HG02938 (cell line): ENCODE data around the gene BOC.
"Not testable (repeated sequence)": the region's sequence is repeated elsewhere in the genome, so short reads cannot be mapped to it uniquely, and the experiment has no call there.

Experiments used
- ATAC-seq: cut with Tn5 transposase; IDR thresholded peaks from one replicate; pipeline ENCODE4 v1.9.1; 2021; ENCODE audit warnings: mild to moderate bottlenecking, moderate library complexity; ENCODE audit not compliant: unreplicated experiment

Gene BOC

DNA sequence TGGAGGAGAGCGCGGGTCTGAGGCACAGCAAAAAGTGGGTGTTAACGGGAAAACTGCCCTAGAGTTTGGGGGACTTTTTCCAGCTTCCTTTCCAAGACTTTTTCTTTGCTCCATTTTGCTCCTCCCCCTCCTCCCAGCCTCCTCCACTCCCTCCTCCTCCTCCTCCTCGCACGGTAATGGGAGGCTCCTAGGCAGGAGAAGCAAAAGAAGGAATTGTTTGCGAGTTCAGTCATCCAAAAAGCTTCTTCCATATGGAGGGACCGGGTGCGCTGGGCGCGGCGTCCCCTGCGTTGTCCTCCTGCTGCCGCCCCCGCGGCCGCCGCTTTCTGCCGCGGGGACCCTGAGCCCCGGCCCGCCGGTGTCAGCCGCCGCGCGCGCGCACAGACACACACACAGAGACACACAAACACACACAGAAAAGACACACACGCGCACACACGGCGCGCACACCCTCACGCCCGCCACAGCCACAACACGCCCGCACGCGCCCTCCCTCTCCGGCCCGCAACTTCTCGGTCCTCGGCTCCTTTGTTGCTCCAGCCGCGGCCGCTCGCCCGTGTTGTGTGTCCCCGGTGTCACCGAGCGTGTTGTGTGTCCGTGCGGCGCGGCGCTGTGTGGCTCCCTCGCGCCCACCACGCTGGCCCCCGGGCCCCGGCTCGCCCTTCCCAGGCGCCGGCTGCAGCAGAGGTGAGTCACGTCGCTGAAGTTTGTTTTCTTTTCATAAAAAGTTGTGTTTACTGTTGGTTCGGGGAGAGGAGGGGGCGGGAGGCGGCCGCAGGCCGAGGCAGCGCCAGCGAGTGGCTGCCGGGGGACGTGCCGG is at the start of gene BOC:
Gene BOC, plus strand, starts transcription at position 228 of the 820 bp plus-strand sequence. CDS start 38,246 bp downstream, outside the sequence.
- no peak for ATAC-seq

DNA sequence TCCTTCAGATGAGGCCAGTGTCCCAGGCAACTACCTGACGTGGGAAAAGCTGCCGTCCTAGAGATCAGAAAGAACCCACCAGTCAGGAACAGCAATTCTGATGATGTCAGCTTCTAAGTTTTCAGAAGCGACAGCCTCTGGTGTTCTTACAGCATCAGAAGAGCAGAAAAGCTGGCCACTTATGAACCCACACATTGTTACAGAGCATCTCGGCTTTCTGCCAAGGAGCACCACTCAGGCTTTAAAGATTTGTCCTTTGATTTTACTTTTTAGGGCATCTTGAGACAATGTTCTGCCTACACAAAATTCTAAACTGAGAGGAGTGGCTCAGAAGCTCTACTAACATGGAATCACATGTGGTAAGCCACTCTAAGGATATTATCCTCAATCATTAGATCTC is 49.7 kb upstream of the BOC start:
- ATAC-seq, result no peak

DNA sequence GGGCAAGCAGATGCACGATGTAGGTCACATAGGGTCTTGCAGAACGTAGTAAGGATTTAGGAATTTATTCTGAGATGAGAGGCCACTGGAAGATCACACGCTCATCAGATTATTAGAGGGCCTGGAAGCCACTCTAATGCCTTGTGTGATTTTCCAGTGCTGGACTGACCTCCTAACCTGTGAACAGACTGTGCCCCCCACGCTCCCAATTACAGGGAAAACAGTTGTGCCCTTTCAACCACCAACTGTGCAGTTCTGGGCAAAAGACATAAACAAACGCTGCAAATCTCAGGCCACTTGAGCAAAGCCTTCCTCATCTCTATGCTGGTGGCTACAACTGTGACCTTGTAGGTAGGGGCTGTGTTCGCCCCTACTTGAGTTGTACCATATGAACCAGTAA is 48.2 kb upstream of the BOC start:
- ATAC-seq, result no peak

- ATAC-seq, result no peak
Measured at GRCh38 chr3:113165841-113166240, 45.5 kb upstream of the BOC start.

- no peak for ATAC-seq
Measured at GRCh38 chr3:113166357-113166718, 45.0 kb upstream of the BOC start.

DNA sequence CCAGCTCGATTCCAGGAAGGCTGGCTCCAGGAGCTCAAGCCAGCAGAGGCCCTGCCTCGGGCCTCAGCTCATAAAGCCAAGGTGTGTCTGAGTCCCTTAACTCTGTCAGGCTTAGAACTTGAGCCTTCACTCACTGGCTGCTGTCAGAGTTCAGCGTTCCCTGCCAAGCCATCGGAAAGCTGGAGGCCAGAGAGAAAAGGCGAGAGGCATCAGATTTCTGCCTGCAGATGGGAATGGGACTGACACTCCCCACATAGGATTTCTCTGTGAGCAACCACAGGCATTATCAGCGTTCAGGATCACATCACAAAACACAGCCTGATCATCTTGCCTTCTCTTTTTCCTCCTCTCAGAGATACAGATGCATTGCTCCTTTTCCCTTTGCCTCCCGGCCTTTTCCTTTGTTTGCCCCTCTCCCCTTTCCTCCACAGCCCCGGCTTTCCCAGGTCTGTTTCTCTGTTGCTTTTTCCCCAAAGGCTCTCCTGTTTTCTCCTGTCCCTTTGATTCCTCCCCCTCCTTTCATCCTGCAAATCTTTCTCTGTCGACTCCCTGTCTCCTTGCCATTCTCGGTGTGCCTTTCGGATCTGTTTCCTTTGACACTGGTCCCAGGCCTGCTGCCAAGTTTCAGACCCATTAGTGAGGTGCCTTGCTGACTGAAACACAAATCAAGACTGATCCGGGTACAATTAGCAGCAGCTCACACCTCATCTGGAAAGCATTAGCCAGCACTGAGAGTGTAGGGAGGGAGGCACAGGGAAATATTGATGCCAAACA is 44.5 kb upstream of the BOC start:
- ATAC-seq, result no peak

DNA sequence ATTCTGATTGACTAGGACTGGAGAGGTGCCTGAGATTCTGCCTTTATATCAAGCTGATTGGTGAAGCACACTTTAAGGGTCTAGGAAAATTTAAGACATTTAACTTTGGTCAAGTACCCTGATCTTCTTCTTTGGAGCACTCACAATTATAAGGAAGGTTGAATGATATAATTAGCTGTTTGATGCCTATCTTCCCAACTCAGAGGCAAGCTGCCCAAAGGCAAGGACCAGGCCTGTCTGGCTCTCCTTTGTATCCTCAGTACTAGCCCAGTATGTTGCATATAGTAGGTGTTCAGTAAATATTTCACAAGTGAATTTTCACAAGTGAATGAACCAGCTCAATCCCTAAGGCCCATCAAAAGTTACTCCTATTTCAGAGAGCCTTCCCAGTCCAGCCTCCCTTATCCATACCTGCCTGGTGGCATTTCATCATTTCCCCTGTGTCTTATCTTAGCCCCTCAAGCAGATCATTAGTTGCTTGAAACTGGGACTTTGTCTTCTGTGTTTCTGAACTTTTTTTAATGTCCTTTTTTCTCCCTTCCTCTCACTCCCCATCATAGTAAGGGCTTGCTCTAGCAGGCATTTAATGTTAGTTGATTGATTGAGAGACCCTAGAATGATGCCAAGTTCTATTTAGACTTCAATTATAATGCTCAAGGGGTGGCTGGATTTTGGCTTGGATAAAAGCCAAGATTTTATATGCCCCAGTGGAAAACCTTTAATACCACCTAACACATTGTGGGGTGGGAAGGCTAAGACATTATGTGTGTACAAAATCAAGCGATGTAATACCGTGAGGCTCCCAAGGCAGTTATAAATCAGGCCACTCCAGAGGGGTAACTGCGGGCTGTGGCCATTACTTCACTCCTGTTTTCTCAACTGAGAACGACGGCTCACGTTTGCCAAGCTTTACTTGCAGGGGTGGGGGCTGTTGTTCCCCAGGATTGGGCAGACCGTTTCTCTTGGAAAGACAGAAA is 43.2 kb upstream of the BOC start:
- ATAC-seq, result no peak

DNA sequence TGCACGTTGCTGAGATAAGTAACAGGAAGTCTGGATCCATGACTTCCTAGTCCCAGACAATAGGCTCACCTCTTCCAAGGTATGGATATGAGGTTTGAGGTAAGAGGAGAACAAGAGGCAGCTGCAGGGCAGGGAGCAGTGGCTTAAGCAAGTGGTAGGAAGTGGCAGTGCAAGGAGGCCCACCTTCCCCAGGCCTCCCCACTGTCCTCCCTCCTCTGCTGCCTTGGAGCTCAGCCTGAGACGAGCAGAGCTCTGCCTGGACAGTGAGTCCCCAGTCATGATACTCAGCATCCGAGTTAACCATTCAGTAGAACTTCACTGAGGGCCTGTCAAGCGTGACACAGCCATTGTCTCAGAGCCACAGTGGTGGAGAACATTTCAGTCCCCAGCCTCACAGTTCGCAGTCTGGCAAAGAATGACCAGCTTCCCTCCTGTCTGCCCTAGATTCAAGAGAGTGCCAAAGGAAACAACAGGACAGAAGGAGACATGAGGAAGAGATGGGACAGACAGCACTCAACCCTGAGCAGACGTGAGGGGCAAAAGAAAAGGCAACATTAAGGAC is 41.4 kb upstream of the BOC start:
- ATAC-seq, result no peak

GRCh38 chr3:113170771-113171170 is 40.6 kb upstream of the BOC start:
- no peak for ATAC-seq

DNA sequence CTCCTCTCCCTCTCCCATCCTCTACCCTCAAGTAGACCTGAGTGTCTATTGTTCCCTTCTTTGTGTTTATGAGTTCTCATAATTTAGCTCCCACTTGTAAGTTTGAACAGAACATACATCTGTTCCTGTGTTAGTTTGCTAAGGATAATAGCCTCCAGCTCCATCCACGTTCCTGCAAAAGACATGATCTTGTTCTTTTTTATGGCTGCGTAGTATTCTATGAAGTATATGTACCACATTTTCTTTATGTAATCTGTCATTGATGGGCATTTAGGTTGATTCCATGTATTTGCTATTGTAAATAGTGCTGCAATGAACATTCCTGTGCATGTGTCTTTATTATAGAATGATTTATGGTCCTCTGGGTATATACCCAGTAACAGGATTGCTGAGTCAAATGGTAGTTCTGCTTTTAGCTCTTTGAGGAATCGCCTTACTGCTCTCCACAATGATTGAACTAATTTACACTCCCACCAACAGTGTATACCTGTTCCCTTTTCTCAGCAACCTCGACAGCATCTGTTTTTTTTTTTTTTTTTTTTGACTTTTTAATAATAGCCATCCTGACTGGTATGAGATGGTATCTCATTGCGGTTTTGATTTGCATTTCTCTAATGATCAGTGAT is 39.6 kb upstream of the BOC start:
- ATAC-seq, result not testable (repeated sequence)

DNA sequence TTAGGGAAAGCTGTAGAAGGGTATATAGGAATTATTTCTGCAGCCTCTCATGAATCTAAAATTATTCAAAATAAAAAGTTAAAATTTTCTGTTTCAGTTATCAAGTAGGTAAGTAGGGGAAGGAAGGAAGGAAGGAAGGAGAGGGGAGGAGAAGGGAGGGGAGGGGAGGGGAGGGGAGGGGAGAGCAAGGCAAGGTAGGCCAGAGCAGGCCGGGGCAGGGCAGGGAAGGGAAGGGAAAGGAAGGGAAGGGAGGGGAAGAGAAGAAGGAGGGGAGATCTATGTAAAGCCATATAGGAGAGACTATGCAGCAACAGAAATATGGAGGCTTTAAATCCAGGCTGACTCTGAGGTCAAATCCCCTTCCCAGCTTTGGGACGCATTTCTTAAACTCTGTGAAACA is 38.3 kb upstream of the BOC start:
- no peak for ATAC-seq

DNA sequence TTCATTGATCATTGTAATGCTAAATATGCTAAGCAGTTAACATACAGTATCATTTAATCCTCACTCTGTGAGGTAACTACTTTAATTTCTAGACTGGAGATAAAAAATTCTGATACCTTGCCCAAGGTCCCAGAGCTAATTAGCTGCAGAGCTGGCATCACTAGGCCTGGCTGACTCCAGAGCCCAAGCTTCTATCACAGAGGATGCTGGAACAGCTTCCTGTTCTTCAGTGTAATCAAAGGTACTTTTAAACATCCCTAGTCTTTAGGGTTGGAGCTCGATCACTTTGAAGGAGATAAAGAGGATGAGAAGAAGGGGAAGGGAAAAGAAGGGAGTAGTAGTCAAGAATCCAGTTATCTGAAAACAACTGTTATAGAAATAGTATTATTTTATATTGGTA is 37.1 kb upstream of the BOC start:
- ATAC-seq, result no peak

DNA sequence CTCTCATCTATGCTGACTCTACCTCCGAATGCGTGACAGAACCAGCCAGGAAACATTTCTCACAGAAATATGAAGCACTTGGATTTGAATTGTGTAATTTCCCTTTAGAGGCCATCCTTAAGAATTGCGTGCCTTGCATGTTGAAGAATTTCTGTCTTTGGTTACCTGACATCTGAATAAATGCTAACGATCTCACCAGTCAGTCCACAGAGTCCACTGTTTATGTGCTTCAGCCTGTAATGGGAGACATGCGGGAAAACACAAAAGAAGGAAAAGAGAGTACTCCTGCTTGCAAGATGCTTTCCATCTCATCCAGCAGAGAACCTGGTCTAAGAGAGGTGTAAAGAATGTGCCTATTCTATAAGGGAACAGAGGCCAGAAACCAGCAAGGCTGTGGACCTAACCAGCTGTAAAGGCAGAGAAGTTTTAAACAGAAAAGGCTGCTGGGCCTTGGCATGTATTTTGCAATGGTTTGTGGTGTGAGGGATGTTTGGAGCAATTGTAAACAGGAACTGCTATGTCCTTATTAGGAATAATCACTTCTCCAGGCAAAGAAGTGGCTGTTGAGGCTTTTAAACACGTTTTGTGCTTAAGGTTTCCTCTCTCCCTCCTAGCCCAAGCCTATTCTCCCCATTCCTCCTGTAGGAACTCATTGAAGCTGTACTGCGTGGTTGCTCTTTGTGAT is 36.4 kb upstream of the BOC start:
- ATAC-seq, result no peak

- ATAC-seq, result no peak
Measured at GRCh38 chr3:113177526-113177925, 33.8 kb upstream of the BOC start.

GRCh38 chr3:113179235-113179824 is 32.0 kb upstream of the BOC start:
- no peak for ATAC-seq

DNA sequence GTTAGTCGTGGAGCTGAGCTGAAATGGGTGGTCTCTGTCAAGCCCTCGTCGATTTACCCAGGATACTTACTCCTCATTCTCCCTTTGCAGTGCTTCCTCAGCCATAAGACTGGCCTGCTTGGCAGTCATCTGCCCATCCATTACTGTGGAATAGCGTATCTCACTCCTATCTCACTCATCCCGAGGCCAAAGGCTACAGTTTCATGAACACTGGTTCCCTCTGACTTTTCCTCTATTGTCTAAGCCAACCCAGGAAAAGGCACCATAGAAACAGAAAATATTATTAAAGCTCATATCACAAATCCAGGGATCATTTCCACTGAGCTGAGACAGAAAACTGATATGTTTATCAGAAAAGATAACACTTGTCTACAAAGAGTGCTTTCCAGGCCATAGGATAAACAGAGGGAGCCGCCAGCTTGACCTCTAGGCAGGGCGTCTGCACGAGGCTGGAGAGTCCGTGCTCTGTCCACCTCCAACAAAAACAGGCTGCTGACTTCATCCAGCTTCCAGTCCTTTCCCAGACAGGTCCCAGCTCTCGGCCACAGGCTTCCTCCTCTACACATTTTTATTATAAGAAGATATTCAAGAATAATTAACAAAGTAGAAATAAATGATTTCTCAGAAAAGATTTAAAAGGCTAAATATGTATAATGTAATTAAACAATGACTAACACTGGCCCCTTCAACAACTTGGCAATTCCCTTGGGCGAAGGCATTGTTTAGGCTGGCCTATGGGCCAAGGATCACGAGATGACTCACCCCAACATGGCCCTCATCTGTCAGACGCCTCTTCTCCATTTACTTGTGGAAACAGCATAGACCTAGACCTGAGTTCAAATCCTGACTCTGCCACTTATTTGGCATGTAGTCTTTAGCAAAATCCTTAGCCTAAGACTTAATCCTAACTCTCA is 27.4 kb upstream of the BOC start:
- ATAC-seq, result no peak

DNA sequence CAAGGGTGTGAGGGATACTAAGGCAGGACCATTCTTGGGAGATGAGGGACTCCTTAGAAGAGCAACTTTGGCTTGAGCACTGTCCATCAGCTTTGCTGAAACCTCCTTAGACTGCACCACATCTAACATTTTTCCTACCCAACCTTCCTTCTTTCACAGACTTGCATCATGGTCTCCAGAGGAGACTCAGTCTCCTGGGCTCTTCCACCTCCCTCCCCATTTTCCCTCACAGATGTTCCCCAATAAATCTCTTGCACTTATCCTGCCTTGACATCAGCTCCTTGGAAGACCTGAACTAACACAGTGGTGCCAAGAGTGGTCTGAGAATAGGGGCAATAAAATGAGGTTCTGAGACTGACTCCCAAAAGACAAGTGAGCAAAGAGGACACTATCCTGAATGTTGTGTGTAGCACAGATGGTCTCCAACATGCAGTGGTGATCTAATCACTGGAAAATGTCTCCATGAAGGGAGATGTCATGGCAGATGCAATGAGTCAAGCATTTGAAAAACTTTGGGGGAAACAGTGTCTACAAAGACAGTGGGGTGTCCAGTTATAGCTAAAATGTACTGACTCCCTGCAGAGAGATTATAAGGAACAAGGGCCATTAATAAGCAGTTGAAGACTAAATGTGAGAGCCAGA is 26.0 kb upstream of the BOC start:
- ATAC-seq, result no peak

DNA sequence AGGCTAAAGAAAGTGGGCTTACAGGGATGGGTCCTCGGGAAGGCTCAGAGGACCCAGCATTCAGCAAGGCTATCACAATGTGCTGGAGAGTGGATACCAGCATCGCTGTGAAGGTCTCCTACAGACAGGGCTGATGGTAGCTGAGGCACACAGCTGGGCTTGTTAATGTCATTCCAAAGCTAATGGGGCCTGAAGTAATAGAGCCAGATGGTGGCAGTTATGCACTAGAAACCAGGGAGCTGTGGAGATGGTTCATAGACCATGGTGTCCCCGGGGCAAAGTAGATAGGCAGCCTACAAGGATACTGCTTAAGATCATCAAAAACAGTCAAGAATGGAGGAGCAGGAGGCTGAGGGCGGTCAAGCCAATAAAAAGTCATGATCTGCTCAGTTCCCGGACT is 24.8 kb upstream of the BOC start:
- ATAC-seq, result no peak
